ENCODE measurements around the gene CBLB. TPM values are rescaled to one million over a fixed set of nuclear protein-coding genes. Genes with fewer than 3 reads are reported as not detected.

CBLB gene
- total and polyA plus RNA-seq, 9 donors: 19.5 to 31.4 (median 21.0) TPM

DNA sequence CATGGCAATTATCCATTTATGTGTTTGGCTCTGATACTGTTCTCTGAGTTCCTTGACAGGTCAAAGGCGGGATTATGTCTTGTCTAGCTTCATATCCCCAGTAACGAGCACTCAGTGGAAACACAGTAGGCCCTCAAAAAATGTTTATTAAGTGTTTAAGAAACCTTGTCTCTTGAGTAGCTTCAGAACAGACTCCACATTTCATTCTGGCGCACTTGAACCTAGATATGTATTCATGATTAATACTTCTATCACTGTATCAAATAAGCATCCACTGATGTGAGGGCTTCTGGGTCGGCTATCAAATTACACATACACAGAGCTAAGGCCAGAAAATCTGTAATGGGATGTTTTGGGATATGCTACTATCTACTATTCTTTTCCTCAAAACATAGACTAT is 4.6 kb downstream of the CBLB start:
- Histone ChIP-seq H3K9me3 (replicated peaks; ENCODE audit: control insufficient read depth, low read depth, low read length) (no peaks in the 10 kb centered on the region), H3K36me3 (ENCODE audit: control insufficient read depth, insufficient read depth, low read length) (peaks cover 10% of the 10 kb centered on the region), H3K27me3 (ENCODE audit: control insufficient read depth, insufficient read depth, low read length) (no peaks in the 10 kb centered on the region), H3K4me1 (ENCODE audit: control insufficient read depth, insufficient read depth, low read length) (no peaks in the 10 kb centered on the region), H3K27ac (ENCODE audit: low read length) (no peak overlapping the region), H3K4me3 (ENCODE audit: low read length) (no peak overlapping the region)
- no peak for DNase-seq
- no CpG with 5 or more reads among the region's 4 CpGs for WGBS (ENCODE audit: insufficient coverage)

DNA sequence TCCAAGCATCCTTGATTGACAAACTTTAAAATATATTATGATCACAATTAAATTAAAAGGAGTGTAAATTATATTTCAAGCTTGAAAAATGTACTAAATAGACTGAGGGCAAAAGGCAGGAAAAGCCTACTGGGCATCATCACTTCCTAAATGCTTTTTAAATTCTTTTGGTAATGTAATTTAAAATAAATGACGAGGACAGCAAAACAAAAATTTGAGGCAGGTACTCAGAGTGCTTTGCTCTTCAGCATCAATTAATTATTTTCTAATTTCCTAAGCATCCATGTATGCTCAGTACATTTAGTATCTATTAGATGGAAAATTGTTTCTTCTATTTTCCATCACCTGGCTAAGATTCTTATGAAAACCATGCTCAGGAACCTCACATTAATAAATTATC is 5.2 kb downstream of the CBLB start:
- Histone ChIP-seq H3K4me3 (ENCODE audit: low read length) (no peak overlapping the region), H3K4me1 (ENCODE audit: control insufficient read depth, insufficient read depth, low read length) (no peaks in the 10 kb centered on the region), H3K27ac (ENCODE audit: low read length) (no peak overlapping the region), H3K36me3 (ENCODE audit: control insufficient read depth, insufficient read depth, low read length) (peaks cover 10% of the 10 kb centered on the region), H3K27me3 (ENCODE audit: control insufficient read depth, insufficient read depth, low read length) (no peaks in the 10 kb centered on the region), H3K9me3 (replicated peaks; ENCODE audit: control insufficient read depth, low read depth, low read length) (no peaks in the 10 kb centered on the region)
- WGBS (ENCODE audit: insufficient coverage): no CpG with 5 or more reads among the region's 1 CpG
- no peak for DNase-seq

DNA sequence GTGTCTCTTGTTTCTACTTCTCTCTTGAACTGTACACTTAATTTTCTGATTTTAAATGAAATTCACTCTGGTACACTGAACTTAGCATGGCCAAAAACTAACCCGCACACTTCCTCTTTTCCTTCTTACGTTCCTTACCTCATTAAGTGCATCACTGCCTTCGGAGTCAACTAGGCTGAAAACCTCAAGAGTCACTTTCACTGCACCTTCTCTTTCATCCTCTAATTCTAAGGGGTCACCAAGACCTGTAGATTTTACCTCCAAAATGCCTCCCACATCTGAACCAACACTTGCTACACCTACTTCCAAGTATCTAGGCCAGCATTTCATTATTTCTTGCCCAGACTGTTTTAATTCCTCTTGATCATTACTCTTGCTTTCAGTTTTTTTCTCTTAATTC is 6.6 kb downstream of the CBLB start:
- 64% methylated on average over 3 of the region's 3 CpGs for WGBS (ENCODE audit: insufficient coverage)
- DNase-seq: no peak
- Histone ChIP-seq H3K9me3 (replicated peaks; ENCODE audit: control insufficient read depth, low read depth, low read length) (no peaks in the 10 kb centered on the region), H3K27me3 (ENCODE audit: control insufficient read depth, insufficient read depth, low read length) (no peaks in the 10 kb centered on the region), H3K4me3 (ENCODE audit: low read length) (no peak overlapping the region), H3K27ac (ENCODE audit: low read length) (no peak overlapping the region), H3K4me1 (ENCODE audit: control insufficient read depth, insufficient read depth, low read length) (no peaks in the 10 kb centered on the region), H3K36me3 (ENCODE audit: control insufficient read depth, insufficient read depth, low read length) (peaks cover 15% of the 10 kb centered on the region)

DNA sequence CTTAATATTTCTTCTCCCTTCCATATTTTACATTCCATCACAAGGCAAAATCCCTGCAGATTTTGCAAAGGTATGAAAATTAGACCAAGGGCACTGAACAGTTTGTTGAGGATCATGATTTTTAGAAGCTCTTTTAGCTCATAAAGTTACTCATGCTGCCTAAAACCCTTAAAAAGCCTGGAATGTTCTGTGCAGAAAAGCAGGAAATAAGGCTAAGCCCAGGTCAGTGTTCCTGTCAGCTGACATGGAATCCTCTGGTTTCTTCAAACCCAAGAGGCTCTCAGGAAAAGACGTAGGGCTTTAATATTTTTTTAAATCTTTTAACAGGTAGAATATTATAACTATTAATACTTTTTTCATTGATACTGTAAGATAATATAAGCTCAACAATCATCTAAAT is 8.2 kb downstream of the CBLB start:
- no peak overlapping the region for H3K27ac ChIP-seq (ENCODE audit: low read length)

DNA sequence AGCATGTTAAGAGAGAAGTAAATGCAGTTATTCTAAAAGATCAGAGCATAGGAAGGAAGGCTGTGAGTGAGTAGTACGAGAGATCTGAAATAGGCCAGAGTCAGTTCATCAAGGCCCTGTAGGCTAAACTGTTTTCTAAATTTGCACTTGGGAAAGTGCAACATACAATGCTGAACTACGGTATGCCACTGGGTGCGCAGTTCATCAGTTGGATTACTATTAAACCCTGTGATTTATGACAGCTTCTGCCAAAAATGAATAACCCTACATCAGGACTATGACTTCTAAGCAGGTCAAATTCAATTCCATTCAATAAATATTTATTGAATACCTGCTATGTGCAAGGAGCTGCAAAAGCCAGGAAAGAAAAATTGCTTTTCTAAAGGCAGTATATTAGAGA is 10.8 kb downstream of the CBLB start:
- DNase-seq: no peak
- peaks cover 16% of the 10 kb centered on the region for H3K36me3 ChIP-seq (ENCODE audit: control insufficient read depth, insufficient read depth, low read length)
- no peaks in the 10 kb centered on the region for H3K9me3 ChIP-seq (replicated peaks; ENCODE audit: control insufficient read depth, low read depth, low read length)
- H3K4me3 ChIP-seq (ENCODE audit: low read length): no peak overlapping the region
- no peaks in the 10 kb centered on the region for H3K27me3 ChIP-seq (ENCODE audit: control insufficient read depth, insufficient read depth, low read length)
- 78% methylated on average over 3 of the region's 3 CpGs for WGBS (ENCODE audit: insufficient coverage)
- no peak overlapping the region for H3K27ac ChIP-seq (ENCODE audit: low read length)
- no peaks in the 10 kb centered on the region for H3K4me1 ChIP-seq (ENCODE audit: control insufficient read depth, insufficient read depth, low read length)

More for the DNA sequence above, 8.2 kb downstream of the CBLB start:
- WGBS (ENCODE audit: insufficient coverage): no CpG with 5 or more reads among the region's 1 CpG
- no peak for DNase-seq
- Histone ChIP-seq H3K4me1 (ENCODE audit: control insufficient read depth, insufficient read depth, low read length) (no peaks in the 10 kb centered on the region), H3K36me3 (ENCODE audit: control insufficient read depth, insufficient read depth, low read length) (peaks cover 15% of the 10 kb centered on the region), H3K9me3 (replicated peaks; ENCODE audit: control insufficient read depth, low read depth, low read length) (no peaks in the 10 kb centered on the region), H3K4me3 (ENCODE audit: low read length) (no peak overlapping the region), H3K27me3 (ENCODE audit: control insufficient read depth, insufficient read depth, low read length) (no peaks in the 10 kb centered on the region)

DNA sequence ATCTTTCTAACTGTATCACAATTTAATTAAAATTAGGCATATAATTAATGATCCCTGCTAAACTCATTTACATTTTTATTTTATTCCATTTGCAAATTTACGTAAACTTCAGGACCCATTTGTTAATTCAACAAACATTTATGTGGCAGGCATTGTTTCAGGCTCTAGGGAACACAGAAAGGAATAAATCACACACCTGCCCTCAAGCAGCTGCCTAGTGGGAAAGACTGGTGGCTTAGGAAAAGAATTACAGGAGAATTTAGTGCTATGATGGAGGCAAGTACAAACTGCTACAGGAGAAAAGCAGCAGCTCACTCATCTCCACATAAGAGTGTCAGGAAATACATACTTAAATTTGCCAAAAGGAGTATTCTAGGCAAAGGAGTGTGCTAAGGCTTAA is 11.2 kb downstream of the CBLB start:
- Histone ChIP-seq H3K27ac (ENCODE audit: low read length) (no peak overlapping the region), H3K27me3 (ENCODE audit: control insufficient read depth, insufficient read depth, low read length) (no peaks in the 10 kb centered on the region), H3K36me3 (ENCODE audit: control insufficient read depth, insufficient read depth, low read length) (peaks cover 19% of the 10 kb centered on the region), H3K4me3 (ENCODE audit: low read length) (no peak overlapping the region), H3K9me3 (replicated peaks; ENCODE audit: control insufficient read depth, low read depth, low read length) (no peaks in the 10 kb centered on the region), H3K4me1 (ENCODE audit: control insufficient read depth, insufficient read depth, low read length) (no peaks in the 10 kb centered on the region)
- DNase-seq: no peak
- no CpG with 5 or more reads among the region's 1 CpG for WGBS (ENCODE audit: insufficient coverage)

DNA sequence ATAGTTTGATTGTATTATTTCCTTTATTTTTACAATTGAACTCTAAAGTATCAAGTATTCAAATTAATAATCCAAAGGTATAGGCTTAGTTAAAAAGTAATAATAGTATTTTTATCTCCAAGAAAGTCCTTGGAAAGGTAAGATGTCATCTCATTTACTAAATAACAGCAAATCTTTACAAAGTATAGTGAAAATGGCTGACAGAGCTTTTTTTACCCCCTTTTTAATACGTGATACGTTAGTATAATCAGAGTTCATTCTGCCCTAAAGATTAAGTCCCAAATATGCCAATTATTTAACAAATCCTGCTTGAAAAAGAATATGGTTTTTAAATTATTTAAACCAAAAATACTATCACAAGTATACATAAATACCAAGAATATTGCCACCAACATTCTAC is 12.2 kb downstream of the CBLB start:
- peaks cover 19% of the 10 kb centered on the region for H3K36me3 ChIP-seq (ENCODE audit: control insufficient read depth, insufficient read depth, low read length)
- no CpG with 5 or more reads among the region's 2 CpGs for WGBS (ENCODE audit: insufficient coverage)
- DNase-seq: no peak
- H3K4me3 ChIP-seq (ENCODE audit: low read length): no peak overlapping the region
- H3K27me3 ChIP-seq (ENCODE audit: control insufficient read depth, insufficient read depth, low read length): no peaks in the 10 kb centered on the region
- H3K9me3 ChIP-seq (replicated peaks; ENCODE audit: control insufficient read depth, low read depth, low read length): no peaks in the 10 kb centered on the region
- H3K27ac ChIP-seq (ENCODE audit: low read length): no peak overlapping the region
- no peaks in the 10 kb centered on the region for H3K4me1 ChIP-seq (ENCODE audit: control insufficient read depth, insufficient read depth, low read length)

DNA sequence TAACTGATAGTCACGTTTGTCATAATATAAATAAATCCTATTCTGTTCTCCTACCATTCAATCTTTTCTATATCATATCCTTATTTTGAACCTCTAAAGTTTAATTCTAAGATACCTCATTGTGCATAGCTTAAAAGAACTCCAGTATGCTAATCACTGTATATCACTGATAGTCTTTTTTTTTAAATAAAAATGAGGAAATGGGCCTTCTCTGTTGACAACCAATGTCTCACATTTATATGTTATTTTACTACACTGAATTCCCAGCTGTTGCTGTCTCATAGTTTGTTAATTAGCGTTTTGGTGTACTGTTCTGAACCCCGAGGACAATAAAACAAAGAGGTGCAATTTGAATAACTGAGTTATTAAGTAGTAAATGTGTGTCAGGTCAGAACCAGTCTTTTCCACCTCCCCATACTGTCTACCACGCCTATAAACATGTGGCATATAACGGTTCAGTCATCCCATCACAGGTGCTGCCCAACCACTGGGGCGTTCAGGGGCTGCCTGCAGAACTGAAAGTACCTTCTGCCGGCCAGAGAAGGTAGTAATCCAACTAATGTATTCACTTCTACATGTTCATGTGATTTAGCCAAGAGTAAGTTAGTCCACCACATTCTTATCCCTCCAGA is 14.9 kb downstream of the CBLB start:
- DNase-seq: no peak
- Histone ChIP-seq H3K36me3 (ENCODE audit: control insufficient read depth, insufficient read depth, low read length) (peaks cover 23% of the 10 kb centered on the region), H3K27me3 (ENCODE audit: control insufficient read depth, insufficient read depth, low read length) (no peaks in the 10 kb centered on the region), H3K9me3 (replicated peaks; ENCODE audit: control insufficient read depth, low read depth, low read length) (no peaks in the 10 kb centered on the region), H3K4me1 (ENCODE audit: control insufficient read depth, insufficient read depth, low read length) (no peaks in the 10 kb centered on the region), H3K27ac (ENCODE audit: low read length) (no peak overlapping the region), H3K4me3 (ENCODE audit: low read length) (no peak overlapping the region)
- 80% methylated on average over 2 of the region's 7 CpGs for WGBS (ENCODE audit: insufficient coverage)

DNA sequence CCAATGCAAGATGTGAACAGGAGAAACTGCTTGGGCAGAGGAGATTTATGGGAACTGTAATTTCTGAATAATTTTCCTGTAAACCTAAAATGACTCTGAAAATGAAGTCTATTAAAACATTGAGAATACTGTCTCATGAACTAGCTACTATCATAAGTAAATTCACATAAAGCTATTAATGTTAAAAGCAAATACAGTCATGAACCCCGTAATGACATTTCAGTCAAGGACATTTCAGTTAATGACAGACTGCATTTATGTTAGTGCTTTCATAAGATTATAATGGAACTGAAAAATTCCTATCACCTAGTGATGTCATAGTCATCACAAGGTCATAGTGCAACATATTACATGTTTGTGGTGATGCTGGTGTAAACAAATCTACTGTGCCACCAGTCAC is 17.2 kb downstream of the CBLB start:
- Histone ChIP-seq H3K4me3 (ENCODE audit: low read length) (no peak overlapping the region), H3K4me1 (ENCODE audit: control insufficient read depth, insufficient read depth, low read length) (no peaks in the 10 kb centered on the region), H3K27me3 (ENCODE audit: control insufficient read depth, insufficient read depth, low read length) (no peaks in the 10 kb centered on the region), H3K36me3 (ENCODE audit: control insufficient read depth, insufficient read depth, low read length) (peaks cover 18% of the 10 kb centered on the region), H3K27ac (ENCODE audit: low read length) (no peak overlapping the region), H3K9me3 (replicated peaks; ENCODE audit: control insufficient read depth, low read depth, low read length) (no peaks in the 10 kb centered on the region)
- no CpG with 5 or more reads among the region's 1 CpG for WGBS (ENCODE audit: insufficient coverage)
- no peak for DNase-seq

DNA sequence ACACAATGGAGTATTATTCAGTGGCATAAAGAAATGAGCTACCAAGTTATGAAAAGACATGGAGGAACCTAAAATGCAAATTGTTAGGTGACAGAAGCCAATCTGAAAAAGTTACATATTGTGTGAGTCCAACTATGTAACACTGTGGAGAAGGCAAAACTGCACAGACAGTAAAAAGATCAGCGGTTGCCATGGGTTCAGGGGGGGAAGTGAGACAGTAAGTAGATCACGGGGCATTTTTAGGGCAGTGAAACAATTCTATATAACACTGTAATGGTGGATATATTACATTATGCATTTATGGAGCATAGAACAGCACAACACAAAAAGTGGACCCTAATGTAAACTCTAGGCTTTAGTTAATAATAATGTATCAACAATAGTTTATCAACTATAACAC is 17.6 kb downstream of the CBLB start:
- H3K36me3 ChIP-seq (ENCODE audit: control insufficient read depth, insufficient read depth, low read length): peaks cover 18% of the 10 kb centered on the region
- no peak overlapping the region for H3K4me3 ChIP-seq (ENCODE audit: low read length)
- H3K4me1 ChIP-seq (ENCODE audit: control insufficient read depth, insufficient read depth, low read length): no peaks in the 10 kb centered on the region
- no peaks in the 10 kb centered on the region for H3K9me3 ChIP-seq (replicated peaks; ENCODE audit: control insufficient read depth, low read depth, low read length)
- DNase-seq: no peak
- WGBS (ENCODE audit: insufficient coverage): no CpG with 5 or more reads among the region's 2 CpGs
- H3K27me3 ChIP-seq (ENCODE audit: control insufficient read depth, insufficient read depth, low read length): no peaks in the 10 kb centered on the region
- no peak overlapping the region for H3K27ac ChIP-seq (ENCODE audit: low read length)

DNA sequence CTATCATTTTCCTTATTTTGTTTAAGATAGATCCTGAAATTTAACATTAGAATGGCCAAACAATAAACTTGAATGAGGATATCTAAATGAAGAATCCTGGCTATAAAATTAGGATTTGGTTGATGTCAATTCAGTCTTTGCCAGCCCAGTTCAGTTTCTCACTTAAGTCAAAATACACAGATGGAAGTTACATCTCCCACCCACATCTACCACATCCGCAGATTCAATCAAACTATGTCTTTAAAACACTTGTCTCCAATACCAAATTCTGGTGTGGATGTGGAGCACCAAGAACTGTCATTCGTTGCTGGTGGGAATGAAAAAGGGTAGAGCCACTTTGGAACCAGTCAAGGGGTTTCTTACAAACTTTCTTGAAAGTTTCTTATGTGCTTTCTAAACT is 18.2 kb downstream of the CBLB start:
- Histone ChIP-seq H3K27me3 (ENCODE audit: control insufficient read depth, insufficient read depth, low read length) (no peaks in the 10 kb centered on the region), H3K9me3 (replicated peaks; ENCODE audit: control insufficient read depth, low read depth, low read length) (no peaks in the 10 kb centered on the region), H3K36me3 (ENCODE audit: control insufficient read depth, insufficient read depth, low read length) (peaks cover 18% of the 10 kb centered on the region), H3K4me1 (ENCODE audit: control insufficient read depth, insufficient read depth, low read length) (no peaks in the 10 kb centered on the region), H3K27ac (ENCODE audit: low read length) (no peak overlapping the region), H3K4me3 (ENCODE audit: low read length) (no peak overlapping the region)
- WGBS (ENCODE audit: insufficient coverage): no CpG with 5 or more reads among the region's 2 CpGs
- DNase-seq: no peak

Data from muscle of leg (tissue), 11 donors.